Stimulated activated CD4-positive, alpha-beta T cell treated with anti-CD3 and anti-CD28 coated beads, Interleukin-4, amount 100 ng/mL, for 24 hours (primary cell): ENCODE results near the gene NETO1.

Experiments used
- DNase-seq: peaks from one replicate; pipeline ENCODE4 v3.0.0-alpha.2; 2020

NETO1 gene

GRCh38 chr18:72727038-72727655 lies 140.6 kb downstream of the NETO1 start:
- no peak for DNase-seq

- no peak for DNase-seq
Measured at GRCh38 chr18:72726201-72726600, 141.6 kb downstream of the NETO1 start.

GRCh38 chr18:72721330-72721729 lies 146.5 kb downstream of the NETO1 start:
- no peak for DNase-seq

- DNase-seq, result no peak
Measured at GRCh38 chr18:72720116-72720515, 147.7 kb downstream of the NETO1 start.

- no peak for DNase-seq
Measured at GRCh38 chr18:72704202-72704601, 163.6 kb downstream of the NETO1 start.

GRCh38 chr18:72700961-72701710 lies 166.7 kb downstream of the NETO1 start:
- DNase-seq, result no peak

- no peak for DNase-seq
Measured at GRCh38 chr18:72697706-72698105, 170.1 kb downstream of the NETO1 start.

- no peak for DNase-seq
Measured at GRCh38 chr18:72692595-72692994, 175.2 kb downstream of the NETO1 start.
